Keratinocyte (primary cell): ENCODE results near the gene PIGW.

Experiments used
- CTCF ChIP-seq, 3 experiments: IDR thresholded peaks in 1 of 3; conservative IDR thresholded peaks in 1 of 3; optimal IDR thresholded peaks in 1 of 3; 2 replicates in 2 of 3; 3 replicates in 1 of 3; pipeline versions ENCODE3 to v1.5.1; 2011; ENCODE audit warnings: low read length in 3 of 3, mild to moderate bottlenecking in 3 of 3, moderate library complexity in 2 of 3, control low read depth in 1 of 3, inconsistent platforms in 1 of 3; ENCODE audit not compliant: insufficient read depth in 2 of 3; ENCODE audit errors: extremely low read depth in 1 of 3
- EZH2 ChIP-seq: IDR thresholded peaks from one replicate; pipeline ENCODE4 v1.6.1; 2012; ENCODE audit warnings: inconsistent platforms, mild to moderate bottlenecking, low read length, moderate library complexity

- TF ChIP-seq CTCF (optimal IDR thresholded peaks at IDR 0.05 in 1 of 3, IDR thresholded peaks at IDR 0.05 in 1 of 3, conservative IDR thresholded peaks at IDR 0.05 in 1 of 3; ENCODE audit: extremely low read depth in 1 of 3, insufficient read depth in 2 of 3, low read length in 3 of 3) (no peak), EZH2 (no peak)
Observed at GRCh38 chr17:36545077-36545464, 10.3 kb downstream of the PIGW start.
